ENCODE data around the gene CAMK2A. TPM values are rescaled to one million over a fixed set of nuclear protein-coding genes. Genes with fewer than 3 reads are reported as not detected.

The CAMK2A gene
- total and polyA plus RNA-seq, 3 donors from 2014 or later, result 0.24 to 0.70 (median 0.25) TPM

DNA sequence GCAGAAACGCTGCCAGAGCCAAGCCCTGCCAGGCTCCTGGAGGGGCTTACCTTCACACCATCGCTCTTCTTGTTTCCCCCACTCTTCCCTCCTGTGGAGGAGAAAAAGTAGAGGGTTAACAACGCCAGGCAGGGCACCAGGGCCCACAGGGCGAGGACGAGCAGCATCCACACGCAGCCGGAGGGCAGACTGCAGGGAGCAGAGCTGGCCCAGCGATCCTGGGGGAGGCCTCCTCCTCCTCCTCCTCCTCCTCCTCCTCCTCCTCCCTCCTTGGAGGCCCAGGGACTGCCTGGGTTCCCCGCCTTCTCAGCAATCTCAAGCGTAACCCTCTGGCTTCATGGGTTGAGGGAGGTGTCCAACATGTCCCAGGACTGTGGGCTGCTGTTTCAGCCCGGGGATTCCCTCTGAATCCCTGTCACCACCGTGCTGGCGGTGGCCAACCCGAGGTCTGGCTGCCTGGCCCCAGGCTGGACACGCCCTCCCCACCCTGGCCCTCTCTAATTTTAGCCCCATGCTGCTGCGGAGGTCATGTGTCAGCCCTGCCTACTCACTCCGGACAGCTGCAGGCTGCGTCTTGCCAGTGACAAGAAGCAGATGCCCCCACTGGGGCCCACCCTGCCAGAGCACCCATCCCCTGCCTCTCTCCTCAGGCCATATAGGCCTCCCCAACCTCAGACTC, 44.3 kb downstream of the CAMK2A start:
- Histone ChIP-seq H3K27ac (no peak overlapping the region), H3K27me3 (no peaks in the 10 kb centered on the region), H3K36me3 (ENCODE audit: low read depth, missing control alignments) (no peaks in the 10 kb centered on the region), H3K9me3 (no peaks in the 10 kb centered on the region), H3K4me1 (peaks cover 5% of the 10 kb centered on the region), H3K4me3 (no peak overlapping the region)
- peak; percentile 23 for DNase-seq
- intact Hi-C loops (cut with DNase I; ENCODE audit: low total_unique reads), result no loop called here
- 61 to 63% methylated on average over 9 to 18 of the region's 18 CpGs for WGBS, 2 donors
- TF ChIP-seq POLR2A (IDR thresholded peaks at IDR 0.05), result no peak
- TF ChIP-seq, protein P1, sequence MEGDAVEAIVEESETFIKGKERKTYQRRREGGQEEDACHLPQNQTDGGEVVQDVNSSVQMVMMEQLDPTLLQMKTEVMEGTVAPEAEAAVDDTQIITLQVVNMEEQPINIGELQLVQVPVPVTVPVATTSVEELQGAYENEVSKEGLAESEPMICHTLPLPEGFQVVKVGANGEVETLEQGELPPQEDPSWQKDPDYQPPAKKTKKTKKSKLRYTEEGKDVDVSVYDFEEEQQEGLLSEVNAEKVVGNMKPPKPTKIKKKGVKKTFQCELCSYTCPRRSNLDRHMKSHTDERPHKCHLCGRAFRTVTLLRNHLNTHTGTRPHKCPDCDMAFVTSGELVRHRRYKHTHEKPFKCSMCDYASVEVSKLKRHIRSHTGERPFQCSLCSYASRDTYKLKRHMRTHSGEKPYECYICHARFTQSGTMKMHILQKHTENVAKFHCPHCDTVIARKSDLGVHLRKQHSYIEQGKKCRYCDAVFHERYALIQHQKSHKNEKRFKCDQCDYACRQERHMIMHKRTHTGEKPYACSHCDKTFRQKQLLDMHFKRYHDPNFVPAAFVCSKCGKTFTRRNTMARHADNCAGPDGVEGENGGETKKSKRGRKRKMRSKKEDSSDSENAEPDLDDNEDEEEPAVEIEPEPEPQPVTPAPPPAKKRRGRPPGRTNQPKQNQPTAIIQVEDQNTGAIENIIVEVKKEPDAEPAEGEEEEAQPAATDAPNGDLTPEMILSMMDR (IDR thresholded peaks at IDR 0.05), result no peak

DNA sequence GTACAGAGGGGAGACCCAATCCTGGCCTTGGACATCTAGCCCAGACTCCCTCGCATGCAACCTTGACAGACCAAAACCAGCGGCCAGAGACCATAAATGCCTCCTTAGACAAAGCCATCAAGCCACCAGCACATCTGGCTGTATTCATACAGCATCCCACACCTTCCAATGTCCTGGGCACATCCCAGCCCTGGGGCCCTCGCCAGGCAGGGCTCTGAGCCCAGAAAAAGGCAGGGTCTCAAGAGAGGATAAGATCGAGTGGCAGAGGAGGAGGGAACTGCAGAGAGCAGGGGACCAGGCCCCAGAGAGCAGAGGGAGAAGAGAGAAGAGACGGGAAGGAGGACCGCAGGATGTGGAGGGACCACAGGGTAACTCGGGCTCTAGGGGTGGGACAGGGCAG, 45.4 kb downstream of the CAMK2A start:
- H3K27me3 ChIP-seq, result no peaks in the 10 kb centered on the region
- peaks cover 5% of the 10 kb centered on the region for H3K4me1 ChIP-seq
- intact Hi-C loops (cut with DNase I; ENCODE audit: low total_unique reads), result no loop called here
- no peak overlapping the region for H3K27ac ChIP-seq
- H3K36me3 ChIP-seq (ENCODE audit: low read depth, missing control alignments), result no peaks in the 10 kb centered on the region
- TF ChIP-seq, protein P1 (IDR thresholded peaks at IDR 0.05), result no peak
- no peak for TF ChIP-seq POLR2A (IDR thresholded peaks at IDR 0.05)
- 71 to 82% methylated on average over 7 of the region's 7 CpGs for WGBS, 2 donors
- no peaks in the 10 kb centered on the region for H3K9me3 ChIP-seq
- no peak for DNase-seq
- no peak overlapping the region for H3K4me3 ChIP-seq

DNA sequence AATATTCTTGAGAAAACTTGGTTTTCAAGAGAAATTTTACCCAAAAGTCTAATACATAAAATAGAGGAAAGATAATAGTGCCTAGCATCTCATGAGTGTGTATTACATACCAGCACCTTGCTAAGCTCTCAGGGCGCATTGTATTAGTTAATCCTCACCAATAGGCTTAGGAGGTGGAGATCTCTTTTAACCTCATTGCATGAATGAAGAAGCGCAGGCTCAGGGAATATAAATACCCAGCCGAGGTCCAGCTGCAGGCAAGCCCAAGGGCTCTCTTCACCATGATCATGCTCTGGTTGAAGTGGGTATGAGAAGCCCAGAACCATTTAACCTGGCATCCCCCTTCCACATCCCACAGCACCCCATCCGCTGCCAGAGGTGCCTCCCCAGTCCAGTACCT, 46.0 kb downstream of the CAMK2A start:
- Histone ChIP-seq H3K9me3 (no peaks in the 10 kb centered on the region), H3K36me3 (ENCODE audit: low read depth, missing control alignments) (no peaks in the 10 kb centered on the region), H3K27ac (no peak overlapping the region), H3K27me3 (no peaks in the 10 kb centered on the region), H3K4me3 (no peak overlapping the region), H3K4me1 (peaks cover 5% of the 10 kb centered on the region)
- 92 to 96% methylated on average over 4 of the region's 4 CpGs for WGBS, 2 donors
- intact Hi-C loops (cut with DNase I; ENCODE audit: low total_unique reads), result no loop called here
- DNase-seq, result no peak
- TF ChIP-seq POLR2A (IDR thresholded peaks at IDR 0.05), result no peak
- TF ChIP-seq, protein P1 (IDR thresholded peaks at IDR 0.05), result no peak

DNA sequence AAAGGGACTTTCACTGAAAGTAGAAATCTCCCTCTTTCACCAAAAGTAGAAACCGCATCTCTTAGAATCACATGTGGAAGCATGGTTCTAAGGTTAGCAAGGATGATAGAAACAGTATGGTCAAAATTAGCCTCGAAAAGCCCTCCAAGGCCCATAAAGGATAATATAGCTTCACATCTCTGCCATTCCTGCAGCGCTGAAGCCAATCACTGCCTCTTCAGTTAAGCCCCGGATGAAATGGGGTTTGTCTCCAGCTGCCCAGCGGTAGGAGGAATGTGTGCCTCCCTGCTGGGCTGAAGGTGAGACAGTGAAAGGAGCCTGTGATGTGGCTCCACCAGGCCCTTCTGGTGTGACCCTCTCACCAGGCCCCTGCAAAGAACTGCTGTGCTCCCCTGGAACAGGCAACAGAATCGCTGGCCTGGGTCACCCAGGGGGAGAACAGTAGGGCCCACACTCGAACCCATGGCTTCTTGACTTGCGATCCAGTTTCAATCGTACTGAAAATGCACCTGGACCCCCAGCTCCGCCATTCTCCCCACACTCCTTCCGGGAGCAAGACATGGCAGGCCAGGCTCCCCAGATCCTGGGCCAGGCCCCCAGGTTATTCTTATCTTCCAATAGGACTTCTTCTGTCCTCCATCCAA, 47.2 kb downstream of the CAMK2A start:
- Histone ChIP-seq H3K4me3 (no peak overlapping the region), H3K36me3 (ENCODE audit: low read depth, missing control alignments) (no peaks in the 10 kb centered on the region), H3K4me1 (peaks cover 5% of the 10 kb centered on the region), H3K9me3 (no peaks in the 10 kb centered on the region), H3K27ac (no peak overlapping the region), H3K27me3 (no peaks in the 10 kb centered on the region)
- intact Hi-C loops (cut with DNase I; ENCODE audit: low total_unique reads), result no loop called here
- no peak for DNase-seq
- 93 to 95% methylated on average over 8 to 11 of the region's 11 CpGs for WGBS, 2 donors
- TF ChIP-seq, protein P1 (IDR thresholded peaks at IDR 0.05), result no peak
- TF ChIP-seq POLR2A (IDR thresholded peaks at IDR 0.05), result no peak

All from testis (tissue), 3 donors.